ENCODE data around the gene TFAP2E.
"Not testable (repeated sequence)": the region's sequence is repeated elsewhere in the genome, so short reads cannot be mapped to it uniquely, and the experiment has no call there.

Gene TFAP2E

DNA sequence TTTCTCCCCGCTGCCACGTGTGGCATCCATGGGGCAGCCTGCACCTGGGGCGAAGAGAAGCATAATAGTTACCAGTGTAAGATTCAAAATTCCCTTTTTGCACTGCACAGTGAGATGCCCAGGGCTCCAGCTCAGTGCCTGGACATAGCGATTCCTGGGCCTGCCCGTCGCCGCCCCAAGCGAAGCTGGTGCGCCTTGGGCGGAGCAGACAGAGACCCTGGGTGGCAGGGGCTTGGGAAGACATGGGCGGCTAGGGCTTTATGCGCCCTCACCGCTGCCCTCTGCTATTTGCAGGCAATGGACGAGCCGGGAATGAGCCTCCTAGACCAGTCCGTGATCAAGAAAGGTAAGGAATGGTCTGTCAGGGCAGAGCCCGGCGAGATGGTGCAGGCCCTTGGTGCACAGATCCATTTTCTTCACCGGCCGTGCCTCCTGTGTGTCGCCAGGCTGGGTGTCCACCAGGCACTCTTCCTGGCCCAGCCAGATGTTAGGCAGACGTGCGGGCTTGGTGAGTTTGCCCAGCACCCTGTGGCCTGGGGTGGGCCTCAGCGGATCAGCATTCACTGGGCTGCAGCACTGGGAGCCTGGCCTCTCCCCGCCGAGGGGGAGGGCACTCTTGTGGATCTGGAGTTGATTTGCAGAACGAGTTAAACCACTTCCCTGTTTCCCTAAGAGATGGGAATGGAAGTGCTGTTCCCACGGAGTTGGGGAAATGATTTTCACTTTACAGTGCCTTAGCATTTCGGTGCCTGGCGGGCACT lies 1.7 kb downstream of the TFAP2E start:
- no peak for DNase-seq

DNA sequence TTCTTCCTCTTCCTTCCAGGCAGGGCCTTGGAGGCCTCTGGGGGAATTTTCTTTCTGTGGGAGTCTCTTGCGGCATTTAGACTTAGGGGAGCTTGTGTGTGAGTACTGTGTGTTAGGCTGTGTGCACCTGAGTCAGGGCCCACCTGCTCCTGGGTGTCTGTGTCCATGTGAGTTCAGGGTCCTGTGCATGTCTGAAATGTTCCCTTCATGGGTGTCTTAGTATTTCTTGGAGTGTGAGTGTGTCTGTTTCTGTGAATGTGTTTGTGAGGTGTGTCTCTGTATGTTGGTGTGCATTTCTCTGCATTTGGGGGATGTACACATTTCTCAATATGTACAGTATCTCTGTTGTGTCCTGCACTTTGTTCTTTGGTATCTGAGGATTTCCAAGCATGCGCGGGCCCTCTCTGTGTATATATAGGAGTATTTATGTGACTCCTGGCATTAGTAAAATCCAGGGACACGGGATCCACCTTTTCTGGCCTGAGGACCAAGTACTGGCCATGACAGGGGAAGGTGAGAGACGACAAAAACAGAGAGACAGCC lies 2.4 kb downstream of the TFAP2E start:
- no peak for DNase-seq

DNA sequence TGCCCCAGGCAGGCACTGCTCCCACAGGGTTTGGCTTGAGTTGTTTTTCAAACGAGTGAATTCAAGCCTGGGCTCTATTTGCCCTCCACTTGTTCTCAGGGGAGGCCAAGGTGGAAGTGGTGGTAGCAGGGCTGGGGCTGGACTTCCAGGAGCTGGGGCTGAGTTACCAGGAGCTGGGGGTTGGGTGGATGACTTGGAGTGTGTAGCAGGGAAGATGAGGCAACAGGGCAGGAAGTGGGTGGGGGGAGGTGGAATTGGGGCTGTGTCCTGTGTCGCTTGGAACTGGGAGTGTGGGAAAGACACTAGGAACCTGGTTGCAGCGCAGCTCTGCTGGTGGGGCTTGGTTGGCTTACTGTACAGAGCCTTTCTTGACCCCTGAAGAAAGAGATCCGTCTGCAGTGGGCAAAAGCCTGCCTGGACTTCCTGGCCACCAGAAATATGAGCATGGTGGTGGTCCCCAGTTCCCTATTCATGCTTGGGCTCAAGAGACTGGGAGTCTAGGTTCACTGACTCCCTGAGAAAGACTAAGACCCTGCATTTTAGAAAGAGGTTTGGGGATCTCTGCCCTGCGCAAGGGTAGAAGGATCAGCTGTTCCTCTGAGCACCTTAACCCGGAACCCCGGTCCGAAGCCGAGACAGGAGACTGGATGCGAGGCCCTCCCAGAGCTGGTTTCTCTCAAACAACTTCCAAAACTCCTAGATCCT lies 3.1 kb downstream of the TFAP2E start:
- no peak for DNase-seq

DNA sequence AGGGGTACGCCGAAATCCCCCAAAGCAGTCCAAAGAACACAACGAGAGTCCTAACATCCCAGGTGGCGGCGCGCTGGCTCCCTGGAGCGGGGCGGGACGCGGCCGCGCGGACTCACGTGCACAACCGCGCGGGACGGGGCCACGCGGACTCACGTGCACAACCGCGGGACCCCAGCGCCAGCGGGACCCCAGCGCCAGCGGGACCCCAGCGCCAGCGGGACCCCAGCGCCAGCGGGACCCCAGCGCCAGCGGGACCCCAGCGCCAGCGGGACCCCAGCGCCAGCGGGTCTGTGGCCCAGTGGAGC lies 3.6 kb downstream of the TFAP2E start:
- DNase-seq, result not testable (repeated sequence)

DNA sequence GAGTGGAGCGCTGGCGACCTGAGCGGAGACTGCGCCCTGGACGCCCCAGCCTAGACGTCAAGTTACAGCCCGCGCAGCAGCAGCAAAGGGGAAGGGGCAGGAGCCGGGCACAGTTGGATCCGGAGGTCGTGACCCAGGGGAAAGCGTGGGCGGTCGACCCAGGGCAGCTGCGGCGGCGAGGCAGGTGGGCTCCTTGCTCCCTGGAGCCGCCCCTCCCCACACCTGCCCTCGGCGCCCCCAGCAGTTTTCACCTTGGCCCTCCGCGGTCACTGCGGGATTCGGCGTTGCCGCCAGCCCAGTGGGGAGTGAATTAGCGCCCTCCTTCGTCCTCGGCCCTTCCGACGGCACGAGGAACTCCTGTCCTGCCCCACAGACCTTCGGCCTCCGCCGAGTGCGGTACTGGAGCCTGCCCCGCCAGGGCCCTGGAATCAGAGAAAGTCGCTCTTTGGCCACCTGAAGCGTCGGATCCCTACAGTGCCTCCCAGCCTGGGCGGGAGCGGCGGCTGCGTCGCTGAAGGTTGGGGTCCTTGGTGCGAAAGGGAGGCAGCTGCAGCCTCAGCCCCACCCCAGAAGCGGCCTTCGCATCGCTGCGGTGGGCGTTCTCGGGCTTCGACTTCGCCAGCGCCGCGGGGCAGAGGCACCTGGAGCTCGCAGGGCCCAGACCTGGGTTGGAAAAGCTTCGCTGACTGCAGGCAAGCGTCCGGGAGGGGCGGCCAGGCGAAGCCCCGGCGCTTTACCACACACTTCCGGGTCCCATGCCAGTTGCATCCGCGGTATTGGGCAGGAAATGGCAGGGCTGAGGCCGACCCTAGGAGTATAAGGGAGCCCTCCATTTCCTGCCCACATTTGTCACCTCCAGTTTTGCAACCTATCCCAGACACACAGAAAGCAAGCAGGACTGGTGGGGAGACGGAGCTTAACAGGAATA lies 4.2 kb downstream of the TFAP2E start:
- peak; percentile 63 for DNase-seq

DNA sequence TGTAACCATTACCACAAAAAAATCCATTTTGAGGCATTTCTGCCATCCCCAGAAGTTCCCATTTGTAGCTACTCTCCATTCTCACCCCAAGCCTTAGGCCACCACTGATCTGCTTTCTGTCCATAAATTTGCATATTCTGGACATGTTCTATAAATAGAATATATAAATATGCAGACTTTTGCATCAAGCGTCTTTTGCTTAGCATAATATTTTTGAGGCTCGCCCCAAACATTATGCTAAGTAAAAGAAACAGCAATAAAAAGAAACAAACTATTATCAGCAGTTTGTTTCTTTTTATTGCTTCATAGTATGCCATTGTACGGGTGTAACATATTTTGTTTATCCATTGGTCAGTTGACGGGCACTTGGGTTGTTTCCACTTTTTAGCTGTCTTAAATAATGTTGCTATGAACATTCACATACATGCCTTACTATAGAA lies 7.9 kb downstream of the TFAP2E start:
- no peak for DNase-seq

DNA sequence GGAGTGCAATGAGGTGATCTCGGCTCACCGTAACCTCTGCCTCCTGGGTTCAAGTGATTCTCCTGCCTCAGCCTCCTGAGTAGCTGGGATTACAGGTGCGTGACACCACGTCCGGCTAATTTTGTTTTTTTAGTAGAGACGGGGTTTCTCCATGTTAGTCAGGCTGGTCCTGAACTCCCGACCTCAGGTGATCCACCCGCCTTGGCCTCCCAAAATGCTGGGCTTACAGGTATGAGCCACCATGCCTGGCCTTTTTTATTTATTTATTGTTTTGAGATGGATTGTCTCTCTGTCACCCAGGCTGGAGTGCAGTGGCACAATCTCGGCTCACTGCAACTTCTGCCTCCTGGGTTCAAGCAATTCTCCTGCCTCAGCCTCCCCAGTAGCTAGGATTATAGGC lies 8.5 kb downstream of the TFAP2E start:
- not testable (repeated sequence) for DNase-seq

DNA sequence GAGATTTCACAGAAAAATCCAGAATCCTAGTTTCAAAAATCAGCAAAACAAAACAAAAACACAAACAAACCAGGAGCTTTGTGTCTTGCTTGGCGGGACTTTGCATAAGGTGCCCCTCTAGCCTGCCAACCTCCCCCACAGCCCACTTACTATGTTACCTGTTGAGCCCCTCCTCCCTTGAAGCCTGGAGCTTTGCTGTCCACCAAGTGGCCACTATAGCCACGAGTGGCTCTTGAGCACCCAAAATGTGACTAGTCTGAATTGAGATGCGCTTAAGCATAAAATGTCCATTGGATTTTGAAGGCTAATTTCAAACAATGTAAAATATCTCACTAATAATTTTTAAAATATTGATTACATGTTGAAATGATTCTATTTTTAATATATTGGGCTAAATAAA lies 12.2 kb downstream of the TFAP2E start:
- DNase-seq, result no peak

DNA sequence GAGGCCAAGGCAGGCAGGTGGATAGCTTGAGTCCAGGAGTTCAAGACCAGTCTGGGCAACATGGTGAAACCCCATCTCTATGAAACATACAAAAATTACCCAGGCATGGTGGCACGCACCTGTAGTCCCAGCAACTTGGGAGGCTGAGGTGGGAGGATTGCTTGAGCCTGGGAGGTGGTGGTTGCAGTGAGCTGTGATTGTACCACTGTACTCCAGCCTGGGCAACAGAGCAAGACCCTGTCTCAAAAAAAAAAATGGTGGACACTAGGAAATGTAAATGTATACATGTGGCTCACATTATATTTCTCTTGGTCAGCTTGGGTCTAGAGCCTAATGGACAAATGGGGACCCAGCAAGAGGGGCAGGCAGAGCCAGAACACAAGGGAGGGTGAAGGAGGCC lies 12.7 kb downstream of the TFAP2E start:
- DNase-seq, result not testable (repeated sequence)

DNA sequence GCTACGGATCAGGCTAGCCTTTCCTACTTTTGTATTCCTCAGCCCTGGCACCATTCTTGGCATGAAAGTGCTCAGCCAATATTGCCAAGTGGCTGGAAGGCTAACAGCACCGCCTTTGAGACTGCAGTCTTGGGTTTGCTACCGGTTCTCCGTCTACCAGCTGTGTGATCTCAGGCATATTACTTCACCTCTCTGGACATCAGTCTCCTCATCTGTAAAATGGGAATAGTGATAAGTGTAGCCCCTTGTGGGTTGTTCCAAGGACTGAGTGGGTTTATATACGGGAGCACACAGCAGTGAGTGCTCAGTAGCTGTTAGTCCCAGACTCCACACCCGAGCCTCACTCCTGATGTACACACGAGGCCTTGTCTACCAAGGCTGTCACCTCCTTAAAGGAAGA lies 13.7 kb downstream of the TFAP2E start:
- no peak for DNase-seq

DNA sequence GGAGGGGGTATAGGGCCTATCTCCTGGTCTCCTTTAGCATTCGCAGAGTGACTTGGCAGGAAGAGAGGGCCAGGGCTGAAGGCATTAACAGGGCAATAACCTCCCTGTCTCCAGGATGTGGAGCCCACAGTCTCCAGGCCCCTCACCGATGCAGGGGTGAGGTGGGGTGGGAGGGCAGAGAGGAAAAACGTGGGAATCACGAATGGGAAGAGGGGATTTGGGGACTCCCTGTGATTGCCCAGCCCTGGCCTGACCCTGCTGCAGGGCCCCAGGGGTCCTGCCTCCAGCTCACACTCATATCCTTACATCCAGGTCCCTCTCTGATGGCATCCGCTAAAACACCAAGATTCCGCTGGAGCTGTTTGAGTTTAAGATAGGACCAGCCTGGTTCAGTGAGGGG lies 14.6 kb downstream of the TFAP2E start:
- DNase-seq, result no peak

DNA sequence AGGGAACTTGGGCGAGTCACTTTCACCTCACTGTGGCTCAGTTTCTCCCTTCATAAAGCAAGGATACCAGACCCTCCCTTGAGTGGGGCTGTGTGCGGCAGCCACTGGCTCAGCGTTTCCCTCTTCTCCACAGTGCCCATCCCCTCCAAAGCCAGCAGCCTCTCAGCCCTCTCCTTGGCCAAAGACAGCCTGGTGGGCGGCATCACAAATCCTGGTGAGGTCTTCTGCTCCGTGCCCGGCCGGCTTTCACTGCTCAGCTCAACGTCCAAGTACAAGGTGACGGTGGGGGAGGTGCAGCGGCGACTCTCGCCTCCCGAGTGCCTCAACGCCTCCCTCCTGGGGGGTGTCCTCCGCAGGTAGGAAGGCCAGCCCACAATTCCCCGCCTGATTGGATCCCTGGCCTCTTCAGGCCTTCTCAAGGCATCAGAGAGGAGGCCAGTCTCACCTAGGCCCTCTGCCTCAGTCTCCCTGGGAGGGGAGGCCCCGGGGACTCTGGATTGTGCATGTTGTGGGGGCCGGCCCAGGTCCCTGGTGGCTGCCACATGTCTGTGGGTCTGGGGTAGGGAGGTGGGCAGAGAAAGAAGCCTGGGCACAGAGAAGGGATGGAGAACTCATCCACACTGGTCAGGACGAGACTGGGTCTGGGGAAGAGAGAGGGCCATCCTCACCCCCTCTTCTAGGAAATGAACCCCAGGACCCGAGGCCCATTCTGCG lies 15.2 kb downstream of the TFAP2E start:
- no peak for DNase-seq

DNA sequence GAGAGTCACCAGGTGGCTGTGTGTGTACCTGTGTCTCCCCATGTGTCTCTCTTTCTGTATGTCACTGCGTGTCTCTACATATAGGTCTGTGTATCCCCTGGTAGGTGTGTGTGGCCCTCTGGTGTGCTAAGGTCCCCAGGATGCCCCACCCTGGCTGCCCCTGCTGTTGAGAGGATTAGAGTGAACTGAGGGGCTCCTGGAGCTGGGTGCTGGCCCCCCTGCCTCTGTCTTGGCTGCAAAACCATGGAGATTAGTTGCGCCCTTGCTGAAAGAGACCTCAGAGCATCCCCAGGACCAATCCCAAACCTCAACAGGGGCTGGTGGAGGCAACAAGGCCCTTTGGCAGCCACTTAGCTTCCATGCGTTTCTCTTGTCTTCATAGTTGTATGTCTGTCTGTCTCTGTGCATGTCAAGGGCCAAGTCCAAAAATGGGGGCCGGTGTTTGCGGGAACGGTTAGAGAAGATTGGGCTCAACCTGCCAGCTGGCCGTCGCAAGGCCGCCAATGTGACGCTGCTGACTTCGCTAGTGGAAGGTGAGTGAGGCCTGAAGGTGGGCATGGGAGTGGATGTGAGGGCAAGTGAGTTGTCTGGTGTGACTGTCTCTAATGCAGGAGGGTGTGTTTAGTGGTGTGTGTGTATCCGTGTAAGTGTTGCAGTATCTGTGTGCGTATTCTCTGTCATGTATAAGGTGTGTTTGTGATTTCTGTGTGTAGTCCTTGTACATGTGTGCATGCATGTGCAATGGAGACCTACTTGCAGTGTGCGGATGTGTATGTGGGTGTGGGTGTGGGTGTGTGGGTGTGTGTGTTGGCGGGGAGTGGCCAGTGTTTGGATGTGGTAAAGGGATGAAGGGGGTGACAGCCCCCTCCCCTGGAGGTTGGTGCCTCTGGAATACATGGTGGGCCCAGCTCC lies 16.7 kb downstream of the TFAP2E start:
- no peak for DNase-seq

DNA sequence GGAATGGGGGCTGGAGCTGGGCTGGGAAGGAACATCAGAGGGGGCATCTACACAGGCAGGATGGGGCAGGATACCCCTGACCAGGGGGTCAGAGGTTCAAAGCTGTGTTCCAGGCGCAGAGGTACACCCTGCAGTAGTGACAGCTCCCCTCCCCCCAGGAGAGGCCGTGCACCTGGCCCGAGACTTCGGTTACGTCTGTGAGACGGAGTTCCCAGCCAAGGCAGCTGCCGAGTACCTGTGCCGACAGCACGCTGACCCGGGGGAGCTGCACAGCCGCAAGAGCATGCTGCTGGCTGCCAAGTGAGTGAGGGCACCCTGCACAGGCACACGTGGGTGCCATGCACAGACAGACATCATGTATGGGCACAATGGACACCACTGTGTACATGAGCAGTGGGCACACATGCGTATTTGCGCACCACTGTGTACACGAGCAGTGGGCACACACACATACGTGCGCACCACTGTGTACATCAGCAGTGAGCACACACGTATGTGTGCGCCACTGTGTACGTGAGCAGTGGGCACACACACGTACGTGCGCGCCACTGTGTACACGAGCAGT lies 17.4 kb downstream of the TFAP2E start:
- DNase-seq, result no peak

DNA sequence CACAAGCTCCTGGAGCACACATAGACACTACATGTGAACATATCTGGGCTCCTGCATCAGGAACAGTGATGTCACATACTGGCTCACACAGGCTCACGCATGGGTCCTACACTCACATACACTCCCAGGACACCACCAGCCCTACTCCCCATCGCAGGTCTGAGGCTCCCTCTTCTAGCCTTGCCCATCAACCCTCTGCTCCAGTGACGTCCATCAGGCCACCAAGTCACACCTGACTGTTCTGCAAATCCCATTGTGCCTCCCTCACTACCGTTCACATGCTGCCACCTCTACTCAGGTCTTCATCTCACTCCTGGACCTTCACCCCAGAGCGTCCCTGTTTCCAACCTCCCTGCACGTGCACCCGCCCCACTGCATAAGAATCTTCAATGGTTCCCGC lies 18.1 kb downstream of the TFAP2E start:
- no peak for DNase-seq

DNA sequence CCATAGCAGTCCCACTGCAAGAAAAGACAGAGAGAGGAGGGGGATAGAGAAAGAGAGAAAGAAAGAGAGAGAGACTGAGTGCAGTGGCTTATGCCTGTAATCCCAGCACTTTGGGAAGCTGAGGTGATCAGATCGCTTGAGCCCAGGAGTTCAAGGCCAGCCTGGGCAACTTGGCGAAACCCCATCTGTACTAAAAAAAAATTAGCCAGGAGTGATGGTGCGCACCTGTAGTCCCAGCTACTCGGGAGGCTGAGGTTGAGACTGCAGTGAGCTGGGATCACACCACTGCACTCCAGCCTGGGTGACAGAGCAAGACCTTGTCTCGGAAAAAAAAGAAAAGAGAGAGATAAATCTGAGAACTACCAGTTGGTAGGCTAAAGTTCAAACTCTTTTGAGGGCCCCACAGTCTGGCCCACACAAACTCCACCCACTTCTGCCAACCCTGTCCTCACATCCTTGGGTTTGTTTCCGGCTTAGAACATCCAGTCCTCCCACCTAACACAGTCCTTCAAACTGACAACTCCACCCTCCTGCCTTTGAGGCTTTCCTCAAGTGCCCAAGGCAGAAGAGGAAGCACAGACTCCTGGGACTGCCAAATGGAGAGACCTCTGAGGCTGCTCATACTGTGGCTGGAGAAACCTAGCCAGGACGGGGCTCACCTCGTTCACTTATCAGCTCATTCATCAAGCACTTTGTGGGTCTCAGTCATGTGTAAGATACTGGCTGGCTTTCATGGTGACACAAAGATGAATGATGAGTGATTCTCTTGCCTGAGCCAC lies 20.1 kb downstream of the TFAP2E start:
- no peak for DNase-seq

DNA sequence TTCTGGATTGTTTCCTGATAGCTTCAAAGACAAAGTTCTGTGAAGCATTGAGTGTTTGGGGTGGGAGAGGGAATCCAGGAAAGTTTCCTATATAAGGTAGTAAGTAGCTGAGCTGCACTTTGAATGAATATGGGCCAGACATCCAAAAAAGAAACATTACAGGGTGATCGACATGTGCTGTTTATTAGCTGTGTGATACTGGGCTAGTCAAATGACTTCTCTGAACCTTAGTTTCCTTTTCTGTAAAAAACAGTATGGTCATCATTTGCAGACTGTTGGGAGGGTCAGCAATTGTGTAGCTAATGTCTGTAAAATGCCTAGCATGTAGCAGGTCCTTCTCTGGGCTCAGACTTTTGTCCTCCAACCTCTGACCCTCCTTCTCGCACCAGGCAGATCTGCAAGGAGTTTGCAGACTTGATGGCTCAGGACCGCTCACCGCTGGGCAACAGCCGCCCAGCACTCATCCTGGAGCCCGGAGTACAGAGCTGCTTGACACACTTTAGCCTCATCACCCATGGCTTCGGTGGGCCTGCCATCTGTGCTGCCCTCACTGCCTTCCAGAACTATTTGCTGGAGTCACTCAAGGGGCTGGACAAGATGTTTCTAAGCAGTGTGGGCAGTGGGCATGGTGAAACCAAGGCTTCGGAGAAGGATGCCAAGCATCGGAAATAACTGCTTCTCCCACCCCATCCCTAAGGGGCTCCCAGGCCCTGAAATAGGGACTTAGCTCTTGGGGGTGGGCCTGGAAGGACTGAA lies 21.1 kb downstream of the TFAP2E start:
- no peak for DNase-seq

DNA sequence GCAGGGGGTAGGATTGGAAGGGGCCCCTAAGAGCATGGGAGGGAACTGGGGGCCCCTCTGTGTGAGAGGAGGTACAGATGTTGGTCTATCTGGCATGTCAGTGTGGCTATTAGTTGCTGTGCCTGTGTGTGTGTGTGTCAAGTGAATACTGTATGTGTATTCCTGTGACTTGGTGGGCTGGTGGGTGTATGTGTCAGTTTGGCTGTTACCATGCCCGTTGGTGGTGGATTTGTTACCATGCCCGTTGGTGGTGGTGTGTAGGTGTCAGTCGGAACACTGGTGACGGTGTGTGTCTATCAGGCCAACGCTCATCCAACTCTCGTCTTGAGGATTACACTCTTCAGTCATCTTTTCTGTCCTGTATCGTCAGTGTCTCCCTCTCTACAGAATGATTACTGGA lies 22.6 kb downstream of the TFAP2E start:
- DNase-seq, result no peak

DNA sequence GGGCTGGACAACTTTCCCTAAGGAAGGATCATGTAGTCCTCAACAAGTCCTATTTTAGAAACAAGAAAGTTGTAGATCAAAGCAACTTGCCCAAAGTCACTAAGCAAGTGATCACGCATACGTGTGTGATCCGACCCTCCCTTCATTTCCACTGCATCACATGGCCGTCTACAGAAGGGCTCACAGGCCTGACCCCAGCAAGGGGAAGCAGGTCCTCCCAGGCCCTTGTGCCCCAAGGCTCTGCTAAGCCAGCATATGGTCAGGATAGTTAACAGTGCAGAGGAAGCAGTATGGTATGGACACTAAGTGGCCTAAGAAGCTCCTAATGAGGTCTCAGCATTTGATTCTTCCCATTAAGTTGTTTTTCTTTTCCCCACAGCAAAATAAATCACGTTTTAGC lies 24.8 kb downstream of the TFAP2E start:
- DNase-seq, result no peak

DNA sequence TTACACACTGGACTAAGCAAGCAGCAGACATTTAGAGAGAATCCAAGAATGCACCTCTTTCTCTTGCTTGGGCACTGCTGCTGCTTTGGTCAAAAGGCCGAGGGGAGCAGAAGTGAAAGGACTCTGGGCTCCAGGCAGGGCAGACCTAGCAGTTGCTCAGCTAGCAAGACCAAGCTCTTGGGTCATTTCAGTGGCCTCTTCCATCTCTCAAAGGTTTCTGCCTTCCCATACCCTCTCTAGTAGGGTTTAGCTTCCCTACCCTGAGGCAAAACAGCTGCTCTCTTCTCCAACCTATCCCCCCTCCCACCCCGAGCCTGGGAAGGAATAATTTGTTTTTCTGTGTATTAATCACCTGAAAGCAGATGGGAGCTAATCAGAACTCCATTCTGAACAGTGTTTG lies 25.8 kb downstream of the TFAP2E start:
- DNase-seq, result no peak

Measured in femur (tissue), 1 donor.